ENCODE results near the gene GRB10.

GRCh38 chr7:50805447-50806125 is 22.9 kb upstream of the GRB10 start:
- TF ChIP-seq, protein P1, sequence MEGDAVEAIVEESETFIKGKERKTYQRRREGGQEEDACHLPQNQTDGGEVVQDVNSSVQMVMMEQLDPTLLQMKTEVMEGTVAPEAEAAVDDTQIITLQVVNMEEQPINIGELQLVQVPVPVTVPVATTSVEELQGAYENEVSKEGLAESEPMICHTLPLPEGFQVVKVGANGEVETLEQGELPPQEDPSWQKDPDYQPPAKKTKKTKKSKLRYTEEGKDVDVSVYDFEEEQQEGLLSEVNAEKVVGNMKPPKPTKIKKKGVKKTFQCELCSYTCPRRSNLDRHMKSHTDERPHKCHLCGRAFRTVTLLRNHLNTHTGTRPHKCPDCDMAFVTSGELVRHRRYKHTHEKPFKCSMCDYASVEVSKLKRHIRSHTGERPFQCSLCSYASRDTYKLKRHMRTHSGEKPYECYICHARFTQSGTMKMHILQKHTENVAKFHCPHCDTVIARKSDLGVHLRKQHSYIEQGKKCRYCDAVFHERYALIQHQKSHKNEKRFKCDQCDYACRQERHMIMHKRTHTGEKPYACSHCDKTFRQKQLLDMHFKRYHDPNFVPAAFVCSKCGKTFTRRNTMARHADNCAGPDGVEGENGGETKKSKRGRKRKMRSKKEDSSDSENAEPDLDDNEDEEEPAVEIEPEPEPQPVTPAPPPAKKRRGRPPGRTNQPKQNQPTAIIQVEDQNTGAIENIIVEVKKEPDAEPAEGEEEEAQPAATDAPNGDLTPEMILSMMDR (IDR thresholded peaks at IDR 0.05) = no peak
- TF ChIP-seq POLR2A (IDR thresholded peaks at IDR 0.05) = no peak

All from testis (tissue), 2 donors.